HG02610 (cell line): ENCODE results near the gene ELL2.
A peak's percentile ranks its signal among the peaks of the same experiment; 100 is the strongest.
"Not testable (repeated sequence)": the region's sequence is repeated elsewhere in the genome, so short reads cannot be mapped to it uniquely, and the experiment has no call there.

Experiments
- ATAC-seq: cut with Tn5 transposase; IDR thresholded peaks from one replicate; pipeline ENCODE4 v1.9.1; 2021; ENCODE audit warnings: mild to moderate bottlenecking, moderate library complexity; ENCODE audit not compliant: unreplicated experiment

The ELL2 gene

GRCh38 chr5:95931079-95931833, 30.4 kb downstream of the ELL2 start:
- ATAC-seq: no peak

DNA sequence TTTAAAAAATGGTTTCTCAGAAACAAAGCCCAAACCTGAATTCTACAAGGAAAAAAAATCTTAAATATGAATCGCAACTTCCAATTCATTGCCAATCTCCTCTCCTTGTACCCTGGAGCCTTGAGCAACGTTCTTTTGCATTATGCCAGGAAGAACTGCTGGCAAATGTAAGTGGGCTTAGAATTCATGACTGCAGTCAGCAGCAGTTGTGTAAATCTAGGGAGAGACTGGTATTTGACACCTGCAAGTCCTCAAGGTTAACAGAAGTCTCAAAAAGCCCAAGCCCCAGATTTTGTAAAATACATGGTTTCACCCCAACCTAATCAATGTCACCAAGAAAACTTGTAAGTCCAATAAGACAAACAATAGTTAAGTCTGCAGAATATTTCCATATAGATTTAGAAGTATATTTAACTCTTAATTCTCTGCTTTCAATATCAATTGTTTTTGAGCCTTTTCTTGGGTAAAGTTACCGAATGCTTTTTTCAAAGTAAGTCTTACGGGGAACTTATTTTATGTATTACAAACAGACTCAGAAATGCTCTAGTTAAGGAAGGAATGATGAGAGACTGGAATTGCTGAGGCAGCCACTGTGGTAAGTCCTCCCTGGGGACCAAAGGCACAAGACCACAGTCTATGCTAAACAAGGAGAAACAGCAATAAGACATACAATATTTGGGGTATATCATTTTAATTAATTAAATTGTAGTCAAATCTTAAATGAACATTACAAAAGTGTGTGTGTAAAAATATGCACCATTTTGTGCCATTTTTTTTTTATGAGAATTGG, 31.3 kb downstream of the ELL2 start:
- no peak for ATAC-seq

GRCh38 chr5:95928724-95929253, 32.9 kb downstream of the ELL2 start:
- ATAC-seq: no peak

DNA sequence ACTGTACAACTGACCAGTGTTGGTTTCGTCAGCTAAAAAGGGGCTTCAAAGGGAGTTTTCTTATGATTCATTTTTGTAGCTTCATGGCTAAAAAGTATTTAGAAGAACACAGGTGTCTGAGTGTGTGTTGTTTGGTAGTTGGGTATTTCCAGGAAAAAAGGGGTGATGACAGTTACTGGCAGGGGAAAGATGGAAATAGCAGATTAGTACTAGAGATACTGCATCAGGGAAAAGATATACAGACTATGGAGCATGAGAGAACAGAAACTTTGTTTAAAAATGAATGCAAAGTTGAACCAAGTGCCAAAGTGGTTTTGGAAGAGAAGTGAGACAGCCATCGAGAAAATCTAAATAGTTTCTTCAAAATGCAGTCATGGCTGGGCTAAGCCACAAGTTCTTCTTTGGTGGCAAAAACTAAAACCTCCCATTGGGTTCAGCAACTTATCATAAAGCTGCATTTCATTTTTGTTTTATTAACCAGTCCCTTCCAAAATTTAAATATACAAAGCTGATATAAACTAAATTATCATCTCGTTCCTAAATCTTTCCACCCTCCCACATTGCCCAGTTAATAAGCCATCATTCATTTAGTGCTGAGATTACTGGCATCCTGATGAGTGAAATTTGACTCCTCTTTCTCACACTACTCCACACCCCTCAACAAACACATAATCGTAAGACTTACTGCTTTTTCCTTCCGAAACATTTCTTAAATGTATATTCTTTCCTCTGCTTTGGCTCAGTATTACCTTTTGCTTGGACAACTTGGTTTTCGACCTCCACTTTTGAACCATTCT, 33.5 kb downstream of the ELL2 start:
- peak; percentile 49 for ATAC-seq

DNA sequence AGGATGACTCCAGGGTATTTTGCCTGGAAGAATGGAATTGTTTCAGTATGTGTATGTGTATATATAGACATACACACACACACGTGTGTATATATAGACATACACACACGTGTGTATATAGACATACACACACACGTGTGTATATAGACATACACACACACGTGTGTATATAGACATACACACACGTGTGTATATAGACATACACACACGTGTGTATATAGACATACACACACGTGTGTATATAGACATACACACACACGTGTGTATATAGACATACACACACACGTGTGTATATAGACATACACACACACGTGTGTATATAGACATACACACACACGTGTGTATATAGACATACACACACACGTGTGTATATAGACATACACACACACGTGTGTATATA, 34.4 kb downstream of the ELL2 start:
- not testable (repeated sequence) for ATAC-seq

- ATAC-seq: peak; percentile 57
These were observed 35.7 kb downstream of the ELL2 start for GRCh38 chr5:95925939-95926338.

DNA sequence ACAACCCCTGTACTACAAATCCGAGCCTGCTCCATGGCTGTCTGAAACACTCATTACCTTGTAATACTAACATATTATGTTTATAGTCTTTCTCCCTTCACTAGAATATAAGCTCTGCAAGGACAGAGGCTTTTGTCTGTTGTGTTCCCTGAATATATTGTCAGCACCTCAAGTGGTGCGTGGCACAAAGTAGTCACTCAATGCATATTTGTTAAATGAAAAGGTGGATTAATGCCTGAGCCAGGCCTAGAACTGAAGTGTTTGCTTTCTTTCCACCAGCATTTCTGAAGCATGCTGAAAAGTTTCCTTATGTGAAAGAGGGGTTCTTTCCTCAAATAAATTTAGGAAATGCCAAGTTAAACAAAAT, 36.3 kb downstream of the ELL2 start:
- no peak for ATAC-seq

DNA sequence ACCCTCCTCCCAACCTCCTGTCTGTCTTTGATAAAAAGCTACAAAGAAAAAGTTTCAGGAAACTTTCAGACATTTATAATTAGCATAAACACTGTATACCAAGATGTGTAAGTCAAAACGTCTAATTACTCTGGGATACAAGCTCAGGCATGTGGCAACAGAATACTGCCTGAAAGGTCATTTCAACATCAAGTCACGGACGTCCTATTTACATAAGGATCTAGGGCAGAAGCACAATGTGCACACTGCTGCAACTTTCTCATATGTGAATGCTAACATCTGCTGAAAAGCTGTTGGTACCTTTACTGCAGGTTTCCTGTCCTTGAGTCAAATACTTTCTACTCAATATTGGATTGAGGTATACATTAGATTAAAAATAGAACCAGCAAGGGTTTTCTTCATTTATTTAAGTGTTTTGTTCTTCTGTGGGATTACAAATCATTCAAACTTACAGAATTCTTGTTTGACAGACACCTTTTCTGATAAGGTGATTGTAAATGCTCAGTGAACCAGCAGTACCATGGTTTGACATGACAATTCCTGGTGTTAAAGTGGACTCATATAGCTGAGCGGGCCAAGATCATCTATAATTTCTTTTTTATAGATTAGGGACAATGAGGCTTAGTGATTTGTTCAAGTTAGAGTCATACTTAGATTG, 36.8 kb downstream of the ELL2 start:
- ATAC-seq: peak; percentile 17

GRCh38 chr5:95923918-95924544, 37.6 kb downstream of the ELL2 start:
- peak; percentile 31 for ATAC-seq

DNA sequence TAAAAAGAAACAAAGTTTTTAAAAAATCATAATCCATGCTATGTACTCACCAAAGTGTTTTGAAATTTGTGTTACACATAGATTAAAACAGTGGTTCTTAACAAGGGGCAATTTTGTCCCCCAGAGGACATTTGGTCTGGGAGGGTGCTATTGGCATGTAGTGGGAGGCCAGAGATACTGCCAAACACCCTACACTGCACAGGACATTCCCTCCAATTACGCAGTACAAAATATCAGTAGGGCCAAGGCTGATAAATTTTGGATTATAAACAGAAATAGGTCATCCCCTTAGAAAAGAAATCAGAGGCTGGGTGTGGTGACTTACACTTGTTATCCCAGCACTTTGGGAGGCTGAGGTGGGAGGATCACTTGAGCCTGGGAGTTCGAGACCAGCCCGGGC, 38.9 kb downstream of the ELL2 start:
- no peak for ATAC-seq

DNA sequence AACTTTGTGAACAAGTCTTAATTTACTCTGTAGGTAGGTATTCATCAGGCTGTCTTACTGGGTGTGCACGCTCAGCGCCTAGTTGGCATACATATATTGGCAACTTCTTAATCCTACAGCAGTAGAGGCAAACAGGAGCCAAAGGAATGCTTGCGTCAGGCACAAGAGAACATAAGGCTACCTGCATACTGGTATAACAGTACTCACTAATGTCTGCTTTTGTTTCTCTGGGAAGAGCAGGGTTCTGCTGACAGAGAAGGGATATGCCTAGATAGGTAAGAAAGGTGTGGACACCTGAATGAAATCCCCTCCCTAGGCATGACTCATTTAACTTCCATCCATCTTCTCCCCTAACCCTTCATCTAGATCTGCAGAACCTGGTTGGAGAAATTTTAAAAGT, 40.1 kb downstream of the ELL2 start:
- no peak for ATAC-seq

DNA sequence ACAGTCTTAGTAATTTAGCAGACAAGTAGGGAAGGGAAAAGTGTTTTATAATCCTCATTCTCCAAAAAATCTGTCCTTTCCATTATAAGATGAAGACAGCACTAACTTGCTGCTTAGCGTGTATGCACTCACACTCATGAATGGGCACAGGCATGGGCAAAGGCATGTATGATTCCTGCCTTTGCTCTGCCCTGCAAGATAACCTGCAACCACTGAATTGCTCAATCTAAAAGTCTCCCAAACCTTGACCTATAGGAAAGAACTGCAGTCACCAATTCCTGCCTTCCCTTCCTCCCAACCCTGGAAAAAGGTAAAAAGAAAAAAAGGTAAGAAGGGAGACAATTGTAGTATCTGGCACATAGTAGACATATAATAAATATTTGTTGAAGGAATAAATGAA, 40.8 kb downstream of the ELL2 start:
- ATAC-seq: no peak

DNA sequence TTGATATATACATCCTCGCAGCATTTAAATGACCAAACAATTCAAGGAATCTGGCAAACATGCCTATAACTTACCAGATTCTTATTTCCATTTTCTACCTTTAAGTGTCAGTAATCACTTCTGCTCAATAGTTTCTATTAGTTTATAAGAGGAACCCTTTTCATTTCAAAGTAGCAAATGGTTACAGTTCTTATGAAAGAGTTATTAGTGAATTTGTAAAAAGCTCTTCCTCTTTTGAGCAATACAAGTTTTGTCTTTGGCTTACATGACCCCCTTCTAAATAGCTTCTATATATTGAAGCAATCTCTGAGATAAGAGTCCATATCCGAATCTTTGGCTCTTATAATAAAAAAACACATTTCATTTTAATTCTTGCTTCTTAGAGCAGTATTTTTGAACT, 42.0 kb downstream of the ELL2 start:
- no peak for ATAC-seq

DNA sequence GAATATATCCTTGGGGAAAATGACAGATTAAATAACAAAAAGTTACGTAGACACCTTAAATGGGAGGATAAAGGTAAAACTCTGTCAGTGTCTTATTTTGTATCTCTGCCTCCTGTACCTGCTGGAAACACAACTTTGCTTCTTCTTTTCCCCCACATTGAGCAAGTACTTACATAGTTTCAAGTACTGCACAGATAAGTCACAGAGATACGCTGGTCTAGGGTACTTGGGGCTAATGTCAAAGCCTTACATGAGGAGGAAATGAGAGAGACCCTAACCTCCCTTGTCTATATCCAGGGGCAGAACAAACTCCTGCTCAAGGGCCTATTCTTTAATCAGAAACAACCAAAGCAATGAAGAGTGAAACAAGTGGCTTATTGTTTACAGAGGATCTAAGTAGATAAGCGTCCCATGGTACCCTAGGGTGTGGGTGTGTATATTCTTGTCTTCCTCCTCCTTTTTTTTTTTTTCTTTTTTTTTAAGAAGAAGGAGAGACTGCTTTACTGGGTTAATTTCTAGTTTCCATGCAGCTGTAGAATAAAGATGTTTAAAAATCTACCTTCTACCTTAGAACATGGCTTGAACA, 43.1 kb downstream of the ELL2 start:
- ATAC-seq: no peak

DNA sequence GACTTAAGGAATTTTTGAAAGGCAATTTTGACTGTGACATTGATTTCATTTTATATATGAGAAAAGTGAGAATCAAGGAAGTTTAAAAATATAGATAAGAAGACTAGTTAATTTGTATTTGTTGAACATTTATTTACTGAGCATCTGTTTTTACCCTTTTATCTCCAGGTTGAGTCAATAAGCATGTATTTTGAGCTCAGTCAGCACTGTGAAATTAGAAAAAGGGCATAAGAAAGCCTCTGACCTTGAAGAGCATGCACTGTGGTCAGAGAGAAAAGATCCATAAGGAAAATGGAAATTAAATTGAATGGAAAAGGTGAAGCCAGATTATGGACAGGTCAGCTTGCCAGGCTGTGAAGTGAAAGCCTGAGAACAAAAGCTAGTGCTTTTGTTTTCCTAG, 44.4 kb downstream of the ELL2 start:
- ATAC-seq: no peak

- no peak for ATAC-seq
These were observed 45.0 kb downstream of the ELL2 start for GRCh38 chr5:95916687-95917085.

DNA sequence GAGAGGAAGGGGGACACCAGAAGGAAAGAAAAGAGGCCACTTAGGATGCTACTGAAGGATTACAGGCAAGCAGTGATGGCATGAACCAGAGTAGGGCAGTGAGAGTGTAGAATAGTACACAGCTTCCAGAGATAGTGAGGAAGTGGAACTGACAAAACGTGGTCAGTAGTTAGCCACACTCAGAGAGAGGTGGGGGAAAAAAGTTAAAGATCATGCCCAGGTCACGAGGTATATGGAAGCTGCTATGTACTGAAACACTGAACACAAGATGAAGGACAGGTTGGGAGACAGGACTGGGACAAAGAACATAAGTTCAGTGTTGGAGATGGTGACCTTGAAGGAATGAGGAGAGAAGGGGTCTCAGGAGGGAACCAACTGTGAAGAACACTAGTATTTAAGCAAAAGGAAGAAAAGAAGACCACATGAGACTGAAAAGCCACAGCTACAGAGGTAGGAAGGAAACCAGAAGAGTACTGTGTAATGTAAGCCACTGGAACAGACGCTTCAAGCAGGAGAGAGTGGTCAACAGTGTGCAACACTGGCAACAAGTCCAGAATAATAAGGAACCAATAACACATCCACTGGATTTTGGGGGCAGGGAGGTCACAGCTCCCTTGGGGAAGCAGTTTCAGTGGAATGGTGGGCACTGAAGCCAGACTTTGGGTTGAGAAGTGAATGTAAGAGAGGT, 45.5 kb downstream of the ELL2 start:
- peak; percentile 58 for ATAC-seq

DNA sequence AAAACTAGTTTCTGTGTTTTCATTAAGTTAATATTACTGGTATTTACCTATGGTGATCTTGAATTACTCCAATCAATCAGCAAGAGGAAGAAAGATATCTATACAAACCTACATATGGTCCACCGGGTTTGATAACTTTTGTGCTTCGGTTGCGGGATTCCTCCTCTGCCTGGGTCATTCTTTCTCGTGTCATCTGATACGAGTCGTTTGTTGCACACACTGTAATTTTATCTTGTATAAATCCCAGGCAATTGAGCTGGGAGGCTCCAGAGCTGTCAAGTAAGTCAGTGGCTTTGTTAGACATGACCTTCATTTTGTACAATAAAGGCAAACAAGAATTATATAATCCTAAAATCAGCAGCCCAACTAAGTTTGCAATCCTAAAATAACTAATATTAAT, 48.0 kb downstream of the ELL2 start:
- ATAC-seq: no peak

- no peak for ATAC-seq
These were observed 49.6 kb downstream of the ELL2 start for GRCh38 chr5:95912029-95912428.
